GM21737 (cell line): ENCODE measurements around the gene AFMID.
"Not testable (repeated sequence)": the region's sequence is repeated elsewhere in the genome, so short reads cannot be mapped to it uniquely, and the experiment has no call there.

Experiments
- ATAC-seq: cut with Tn5 transposase; IDR thresholded peaks from one replicate; pipeline ENCODE4 v1.9.1; 2021; ENCODE audit warnings: mild to moderate bottlenecking, moderate library complexity; ENCODE audit not compliant: unreplicated experiment

AFMID gene

DNA sequence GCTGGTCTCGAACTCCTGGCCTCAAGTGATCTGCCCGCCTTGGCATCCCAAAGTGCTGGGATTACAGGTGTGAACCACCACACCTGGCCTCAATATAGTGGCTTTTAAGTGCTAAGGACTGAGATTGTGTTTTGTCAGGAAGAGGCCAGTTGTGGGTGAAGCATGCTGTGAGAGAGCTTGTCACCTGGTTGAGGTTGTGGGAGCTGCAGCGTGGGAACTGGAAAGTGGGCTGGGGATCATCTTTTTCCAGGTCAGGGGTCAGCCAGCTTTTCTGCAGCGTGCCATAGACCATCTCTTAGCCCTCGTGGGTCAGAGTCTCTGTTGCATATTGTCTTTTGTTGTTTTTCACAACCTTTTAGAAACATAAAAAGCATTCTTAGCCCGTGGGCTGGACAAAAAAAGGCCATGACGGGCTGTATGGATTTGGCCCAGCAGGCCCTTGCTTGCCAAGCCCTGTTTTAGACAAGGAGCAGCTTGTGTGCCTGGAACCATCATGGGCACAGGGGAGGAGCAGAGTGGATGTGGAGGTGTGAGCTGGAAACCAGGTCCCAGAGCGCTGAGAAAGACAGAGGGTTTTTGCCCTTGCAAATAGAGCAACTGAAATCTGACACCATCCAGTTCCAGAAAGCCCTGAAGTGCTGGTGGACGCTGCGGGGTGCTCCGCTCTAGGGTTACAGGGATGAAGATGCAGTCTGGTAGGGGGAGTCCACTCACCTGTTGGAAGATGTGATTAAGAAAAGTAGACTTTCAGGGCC lies 32.4 kb downstream of the AFMID start:
- no peak for ATAC-seq

GRCh38 chr17:78223061-78223460 lies 35.9 kb downstream of the AFMID start:
- ATAC-seq: no peak

DNA sequence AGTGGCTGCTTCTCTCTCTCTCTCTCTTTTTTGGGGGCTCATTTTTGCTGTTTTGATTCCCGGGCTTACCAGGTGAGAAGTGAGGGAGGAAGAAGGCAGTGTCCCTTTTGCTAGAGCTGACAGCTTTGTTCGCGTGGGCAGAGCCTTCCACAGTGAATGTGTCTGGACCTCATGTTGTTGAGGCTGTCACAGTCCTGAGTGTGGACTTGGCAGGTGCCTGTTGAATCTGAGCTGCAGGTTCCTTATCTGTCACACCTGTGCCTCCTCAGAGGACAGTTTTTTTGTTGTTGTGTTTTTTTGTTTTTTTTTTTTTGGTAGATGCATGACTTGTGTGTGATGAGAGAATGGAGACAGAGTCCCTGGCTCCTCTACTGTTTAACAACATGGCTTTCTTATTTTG lies 36.6 kb downstream of the AFMID start:
- no peak for ATAC-seq

DNA sequence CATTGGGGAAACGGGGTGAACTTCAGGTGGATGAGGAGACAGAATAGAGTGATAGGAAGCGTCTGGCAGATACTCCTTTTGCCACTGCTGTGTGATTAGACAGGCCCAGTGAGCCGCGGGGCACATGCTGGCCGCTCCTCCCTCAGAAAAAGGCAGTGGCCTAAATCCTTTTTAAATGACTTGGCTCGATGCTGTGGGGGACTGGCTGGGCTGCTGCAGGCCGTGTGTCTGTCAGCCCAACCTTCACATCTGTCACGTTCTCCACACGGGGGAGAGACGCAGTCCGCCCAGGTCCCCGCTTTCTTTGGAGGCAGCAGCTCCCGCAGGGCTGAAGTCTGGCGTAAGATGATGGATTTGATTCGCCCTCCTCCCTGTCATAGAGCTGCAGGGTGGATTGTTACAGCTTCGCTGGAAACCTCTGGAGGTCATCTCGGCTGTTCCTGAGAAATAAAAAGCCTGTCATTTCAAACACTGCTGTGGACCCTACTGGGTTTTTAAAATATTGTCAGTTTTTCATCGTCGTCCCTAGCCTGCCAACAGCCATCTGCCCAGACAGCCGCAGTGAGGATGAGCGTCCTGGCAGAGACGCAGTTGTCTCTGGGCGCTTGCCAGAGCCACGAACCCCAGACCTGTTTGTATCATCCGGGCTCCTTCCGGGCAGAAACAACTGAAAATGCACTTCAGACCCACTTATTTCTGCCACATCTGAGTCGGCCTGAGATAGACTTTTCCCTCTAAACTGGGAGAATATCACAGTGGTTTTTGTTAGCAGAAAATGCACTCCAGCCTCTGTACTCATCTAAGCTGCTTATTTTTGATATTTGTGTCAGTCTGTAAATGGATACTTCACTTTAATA lies 37.3 kb downstream of the AFMID start:
- no peak for ATAC-seq

DNA sequence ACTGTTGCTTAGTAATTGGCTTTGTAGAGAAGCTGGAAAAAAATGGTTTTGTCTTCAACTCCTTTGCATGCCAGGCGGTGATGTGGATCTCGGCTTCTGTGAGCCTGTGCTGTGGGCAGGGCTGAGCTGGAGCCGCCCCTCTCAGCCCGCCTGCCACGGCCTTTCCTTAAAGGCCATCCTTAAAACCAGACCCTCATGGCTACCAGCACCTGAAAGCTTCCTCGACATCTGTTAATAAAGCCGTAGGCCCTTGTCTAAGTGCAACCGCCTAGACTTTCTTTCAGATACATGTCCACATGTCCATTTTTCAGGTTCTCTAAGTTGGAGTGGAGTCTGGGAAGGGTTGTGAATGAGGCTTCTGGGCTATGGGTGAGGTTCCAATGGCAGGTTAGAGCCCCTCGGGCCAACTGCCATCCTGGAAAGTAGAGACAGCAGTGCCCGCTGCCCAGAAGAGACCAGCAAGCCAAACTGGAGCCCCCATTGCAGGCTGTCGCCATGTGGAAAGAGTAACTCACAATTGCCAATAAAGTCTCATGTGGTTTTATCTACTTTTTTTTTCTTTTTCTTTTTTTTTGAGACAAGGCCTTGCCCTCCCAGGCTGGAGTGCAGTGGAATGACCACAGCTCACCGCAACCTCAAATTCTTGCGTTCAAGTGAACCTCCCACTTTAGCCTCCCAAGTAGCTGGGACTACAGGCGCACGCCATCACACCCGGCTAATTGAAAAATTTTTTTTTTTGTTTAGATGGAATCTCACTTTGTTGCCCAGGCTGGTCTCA lies 38.1 kb downstream of the AFMID start:
- no peak for ATAC-seq

GRCh38 chr17:78226055-78226758 lies 39.0 kb downstream of the AFMID start:
- no peak for ATAC-seq

DNA sequence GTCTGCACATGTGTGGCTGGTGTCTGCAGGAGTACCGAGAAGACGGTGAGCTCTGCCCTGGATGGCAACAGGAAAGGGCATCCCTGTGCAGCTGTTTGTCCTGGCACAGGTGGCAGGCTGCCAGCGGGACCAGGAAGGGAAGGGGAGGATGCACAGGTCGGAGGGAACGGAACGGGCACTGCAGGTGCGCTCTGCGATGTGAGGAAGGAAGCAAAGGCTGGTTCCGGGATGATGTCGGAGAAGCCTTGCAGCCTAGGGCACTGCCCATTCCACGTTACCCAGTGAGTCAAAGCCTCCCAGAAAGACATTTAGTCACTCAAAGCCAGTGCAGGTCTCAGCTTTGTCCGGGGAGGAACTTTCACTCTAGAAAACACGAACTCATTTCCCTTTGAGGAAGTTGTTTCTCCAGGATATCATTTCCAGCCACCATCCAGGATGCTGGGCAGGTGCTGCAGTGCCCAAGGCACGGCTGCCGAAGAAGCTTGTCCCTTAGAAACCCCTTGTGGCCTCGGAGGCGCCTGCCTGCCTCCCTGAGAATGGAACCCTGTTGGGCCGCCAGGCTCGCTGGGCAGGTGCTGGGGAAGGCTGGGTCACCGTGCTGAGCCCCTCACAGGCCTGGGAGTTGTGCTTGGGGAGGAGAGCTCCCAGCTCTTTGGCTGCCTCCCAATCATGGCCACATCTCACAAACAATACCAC lies 39.7 kb downstream of the AFMID start:
- ATAC-seq: no peak

- no peak for ATAC-seq
Observed at GRCh38 chr17:78227455-78227916, 40.3 kb downstream of the AFMID start.

- ATAC-seq: no peak
Observed at GRCh38 chr17:78228176-78228575, 41.0 kb downstream of the AFMID start.

DNA sequence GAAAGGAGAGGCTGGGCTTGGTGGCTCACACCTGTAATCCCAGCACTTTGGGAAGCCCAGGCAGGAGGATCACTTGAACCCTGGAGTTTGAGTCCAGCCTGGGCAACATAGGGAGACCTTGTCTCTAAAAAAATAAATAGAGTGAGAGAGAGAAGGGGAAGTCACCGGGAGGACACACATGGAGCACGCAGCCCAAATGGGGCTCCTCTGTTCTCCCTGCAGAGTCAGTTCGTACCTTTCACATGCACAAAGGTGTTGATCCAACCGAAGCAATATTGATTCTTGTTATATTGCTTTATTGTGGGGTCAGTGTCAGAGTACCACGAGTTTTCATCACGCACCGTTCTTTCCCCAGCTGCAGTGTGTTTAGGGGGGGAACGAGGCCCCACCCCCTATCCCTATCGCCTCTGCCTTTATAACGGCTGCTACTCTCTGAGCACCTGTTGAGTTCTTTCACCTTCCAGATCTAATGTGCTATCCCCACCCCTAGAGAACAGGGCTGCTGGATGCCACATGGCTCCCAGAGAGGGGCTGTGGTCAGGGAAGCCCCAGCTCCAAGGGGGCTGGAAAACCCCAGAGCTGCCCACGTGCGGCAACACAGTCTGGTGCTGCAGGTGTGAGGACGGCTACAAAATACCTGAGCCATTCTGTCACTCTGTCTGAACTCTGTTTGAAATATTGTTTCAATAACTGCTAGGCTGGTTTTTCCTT lies 43.2 kb downstream of the AFMID start:
- ATAC-seq: no peak

- no peak for ATAC-seq
Observed at GRCh38 chr17:78230996-78231935, 44.1 kb downstream of the AFMID start, which contains the start of gene TMEM235. TSS of gene TMEM235 (plus strand) at chr17:78231631. CDS start at chr17:78232024, 393 bp downstream.

DNA sequence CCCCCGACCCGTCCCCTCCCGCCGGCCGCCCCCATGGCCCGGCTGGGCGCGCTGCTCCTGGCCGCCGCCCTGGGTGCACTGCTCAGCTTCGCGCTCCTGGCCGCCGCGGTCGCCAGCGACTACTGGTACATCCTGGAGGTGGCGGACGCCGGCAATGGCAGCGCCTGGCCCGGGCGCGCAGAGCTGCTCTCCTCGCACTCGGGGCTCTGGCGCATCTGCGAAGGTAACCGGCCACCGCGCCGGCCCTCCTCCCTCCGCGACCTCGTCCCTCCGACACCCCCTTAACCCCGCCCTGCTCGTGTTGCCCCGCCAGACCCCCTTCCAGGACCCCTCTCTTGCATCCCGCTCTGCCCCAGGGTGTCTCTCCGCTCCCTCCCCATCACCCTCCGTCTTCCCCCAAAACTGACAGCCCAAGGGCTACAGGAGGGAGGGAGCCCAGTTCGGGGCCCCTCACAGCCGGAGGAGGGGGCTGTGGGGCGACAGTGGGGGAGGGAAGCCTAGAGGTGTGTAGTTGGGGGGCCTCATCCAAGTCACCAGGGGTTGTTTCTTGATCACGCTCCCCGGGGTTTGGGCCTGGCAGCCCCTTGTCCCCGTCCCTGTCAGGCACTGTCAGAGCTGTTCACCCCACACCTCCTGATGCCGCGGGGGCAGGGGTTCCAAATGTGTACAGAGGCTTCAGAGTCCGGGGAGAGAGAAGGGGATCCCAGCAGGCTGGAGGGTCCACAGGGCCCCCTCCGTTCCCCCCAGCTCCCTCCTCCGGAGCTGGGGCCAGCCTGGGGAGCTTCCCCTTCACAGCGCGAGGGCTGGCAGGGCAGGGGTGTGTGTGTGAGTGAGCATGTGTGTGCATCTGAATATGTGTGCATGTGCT lies 45.1 kb downstream of the AFMID start:
- ATAC-seq: no peak

- no peak for ATAC-seq
Observed at GRCh38 chr17:78232859-78233173, 45.7 kb downstream of the AFMID start.

DNA sequence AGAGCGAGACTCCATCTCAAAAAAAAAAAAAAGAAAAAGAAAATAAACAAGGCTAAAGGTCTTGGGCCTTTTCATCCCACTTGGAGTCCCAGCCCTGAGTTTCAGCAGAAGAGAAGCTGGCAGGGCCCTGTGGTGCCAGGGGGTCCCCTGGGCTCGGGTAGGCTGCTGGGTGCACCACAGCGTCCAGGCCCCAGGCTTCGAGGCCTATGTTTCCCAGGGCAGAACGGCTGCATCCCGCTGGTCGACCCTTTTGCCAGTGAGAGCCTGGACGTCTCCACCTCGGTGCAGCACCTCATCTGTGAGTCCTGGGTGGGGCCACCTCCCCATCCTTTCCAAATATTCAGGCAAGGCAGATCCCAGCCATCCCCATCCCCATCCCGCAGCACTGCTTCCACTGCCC lies 46.5 kb downstream of the AFMID start:
- no peak for ATAC-seq

- no peak for ATAC-seq
Observed at GRCh38 chr17:78234261-78234865, 47.2 kb downstream of the AFMID start.

DNA sequence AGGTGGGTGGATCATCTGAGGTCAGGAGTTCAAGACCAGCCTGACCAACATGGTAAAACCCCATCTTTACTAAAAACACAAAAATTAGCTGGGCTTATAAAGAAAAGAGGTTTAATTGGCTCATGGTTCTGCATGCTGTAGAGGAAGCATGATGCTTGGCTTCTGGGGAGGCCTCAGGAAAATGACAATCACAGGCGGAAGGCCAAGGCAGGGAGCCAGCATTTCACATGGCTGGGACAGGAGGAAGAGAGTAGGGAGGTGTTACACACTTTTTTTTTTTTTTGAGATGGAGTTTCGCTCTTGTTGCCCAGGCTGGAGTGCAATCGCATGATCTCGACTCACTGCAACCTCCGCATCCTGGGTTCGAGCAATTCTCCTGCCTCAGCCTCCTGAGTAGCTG lies 47.9 kb downstream of the AFMID start:
- ATAC-seq: not testable (repeated sequence)

DNA sequence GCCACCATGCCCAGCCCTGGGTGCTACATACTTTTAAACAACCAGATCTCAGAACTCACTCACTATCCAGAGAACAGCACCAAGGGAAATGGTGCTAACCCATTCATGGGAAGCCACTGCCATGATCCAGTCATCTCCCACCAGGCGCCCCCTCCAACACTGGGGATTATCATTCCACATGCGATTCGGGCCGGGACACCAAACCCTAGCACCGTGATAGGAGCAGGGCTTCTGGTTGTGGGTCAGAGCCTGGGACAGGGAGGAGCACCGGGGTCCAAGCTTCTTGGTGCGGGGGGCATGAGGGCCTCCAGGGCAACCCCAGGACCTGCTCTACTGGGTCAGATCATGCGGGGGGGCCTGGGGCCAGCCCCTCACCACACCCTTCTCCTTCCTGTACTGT lies 48.7 kb downstream of the AFMID start:
- ATAC-seq: no peak
